Activated T-helper 2 cell treated with anti-CD3 and anti-CD28 coated beads, Interferon-gamma antibody, Interleukin-2, Interleukin-4, amounts not matched to agents 10 μg/mL and 5 μg/mL and 100 μg/mL, durations not matched to agents 14 hours and 24 hours and 36 hours (primary cell): ENCODE measurements around the gene ZC3H6. TPM values are rescaled to one million over a fixed set of nuclear protein-coding genes. Genes with fewer than 3 reads are reported as not detected.

ENCODE experiments used
- DNase-seq: peaks from one replicate; pipeline ENCODE4 v3.0.0; 2021; ENCODE audit warnings: low spot score
- H3K27ac Mint-ChIP-seq: one replicate; pipeline ENCODE4 v1.8.0; 2021; ENCODE audit warnings: mixed read lengths
- H3K27me3 Mint-ChIP-seq: one replicate; pipeline ENCODE4 v1.8.0; 2021; ENCODE audit warnings: low read depth, mixed read lengths
- H3K36me3 Mint-ChIP-seq: one replicate; pipeline ENCODE4 v1.8.0; 2021; ENCODE audit warnings: low read depth, mixed read lengths
- H3K4me1 Mint-ChIP-seq: one replicate; pipeline ENCODE4 v1.8.0; 2021; ENCODE audit warnings: low read depth, mixed read lengths
- H3K4me3 Mint-ChIP-seq: one replicate; pipeline ENCODE4 v1.8.0; 2021; ENCODE audit warnings: low read depth, mild to moderate bottlenecking, moderate library complexity, mixed read lengths
- H3K9me3 Mint-ChIP-seq: one replicate; pipeline ENCODE4 v1.8.0; 2021; ENCODE audit warnings: mixed read lengths
- intact Hi-C: fragments of 100-400 bp; cut with micrococcal nuclease; formaldehyde crosslinking; loops from one replicate; pipeline ENCODE4 v1.15.1; 2023
- total RNA-seq: library from RNA; stranded (reverse); gene quantifications from 2 replicates; pipeline ENCODE4 v1.2.3, GENCODE V29; 2022

Gene ZC3H6, protein sequence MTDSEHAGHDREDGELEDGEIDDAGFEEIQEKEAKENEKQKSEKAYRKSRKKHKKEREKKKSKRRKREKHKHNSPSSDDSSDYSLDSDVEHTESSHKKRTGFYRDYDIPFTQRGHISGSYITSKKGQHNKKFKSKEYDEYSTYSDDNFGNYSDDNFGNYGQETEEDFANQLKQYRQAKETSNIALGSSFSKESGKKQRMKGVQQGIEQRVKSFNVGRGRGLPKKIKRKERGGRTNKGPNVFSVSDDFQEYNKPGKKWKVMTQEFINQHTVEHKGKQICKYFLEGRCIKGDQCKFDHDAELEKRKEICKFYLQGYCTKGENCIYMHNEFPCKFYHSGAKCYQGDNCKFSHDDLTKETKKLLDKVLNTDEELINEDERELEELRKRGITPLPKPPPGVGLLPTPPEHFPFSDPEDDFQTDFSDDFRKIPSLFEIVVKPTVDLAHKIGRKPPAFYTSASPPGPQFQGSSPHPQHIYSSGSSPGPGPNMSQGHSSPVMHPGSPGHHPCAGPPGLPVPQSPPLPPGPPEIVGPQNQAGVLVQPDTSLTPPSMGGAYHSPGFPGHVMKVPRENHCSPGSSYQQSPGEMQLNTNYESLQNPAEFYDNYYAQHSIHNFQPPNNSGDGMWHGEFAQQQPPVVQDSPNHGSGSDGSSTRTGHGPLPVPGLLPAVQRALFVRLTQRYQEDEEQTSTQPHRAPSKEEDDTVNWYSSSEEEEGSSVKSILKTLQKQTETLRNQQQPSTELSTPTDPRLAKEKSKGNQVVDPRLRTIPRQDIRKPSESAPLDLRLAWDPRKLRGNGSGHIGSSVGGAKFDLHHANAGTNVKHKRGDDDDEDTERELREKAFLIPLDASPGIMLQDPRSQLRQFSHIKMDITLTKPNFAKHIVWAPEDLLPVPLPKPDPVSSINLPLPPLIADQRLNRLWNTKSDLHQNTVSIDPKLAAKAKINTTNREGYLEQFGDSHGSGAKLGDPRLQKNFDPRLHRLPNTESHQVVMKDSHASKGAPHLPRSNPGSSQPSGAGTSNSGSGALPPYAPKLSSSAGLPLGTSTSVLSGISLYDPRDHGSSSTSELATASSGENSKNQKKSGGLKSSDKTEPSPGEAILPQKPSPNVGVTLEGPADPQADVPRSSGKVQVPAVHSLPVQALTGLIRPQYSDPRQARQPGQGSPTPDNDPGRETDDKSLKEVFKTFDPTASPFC
- 8.0 and 8.2 TPM in 2 replicates for total RNA-seq

DNA sequence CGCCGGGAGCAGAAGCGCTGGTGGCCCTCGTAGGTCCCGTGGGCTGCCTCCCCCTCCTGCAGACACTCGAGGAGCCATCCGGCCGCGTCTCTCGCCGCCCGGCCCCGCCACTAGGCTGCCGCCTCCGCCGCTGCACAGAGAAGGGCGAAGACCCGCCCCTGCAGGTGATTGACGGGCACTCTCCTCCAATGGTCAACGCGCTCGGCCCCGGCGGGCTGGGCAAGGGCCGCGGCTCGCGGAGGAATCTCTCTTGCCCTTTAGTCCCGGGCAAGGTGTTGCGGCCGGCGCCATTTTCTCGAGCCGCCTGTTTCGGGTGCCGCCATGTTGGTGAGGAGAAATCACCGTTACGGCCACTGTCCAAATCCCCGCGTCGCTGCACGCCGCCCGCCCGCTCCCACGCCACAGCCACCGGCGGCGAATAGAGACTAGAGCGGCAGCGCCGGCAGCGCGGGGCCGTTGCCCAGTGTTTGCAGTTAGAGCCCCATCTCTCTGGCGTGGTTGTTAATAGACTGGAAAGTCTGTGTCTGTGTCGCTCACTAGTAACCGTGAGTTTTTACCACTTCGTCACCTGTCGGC lies at the start of gene ZC3H6:
TSS of gene ZC3H6 (plus strand) at position 287 of the 576 bp plus-strand sequence. CDS start 398 bp downstream, outside the sequence.
- H3K27me3 Mint-ChIP-seq: no peaks in the 10 kb centered on the region
- H3K36me3 Mint-ChIP-seq: no peaks in the 10 kb centered on the region
- peak; percentile 100 for DNase-seq
- peak within 1 kb of the TSS; percentile 93 for H3K4me3 Mint-ChIP-seq
- H3K27ac Mint-ChIP-seq: peak within 1 kb of the TSS; percentile 98
- H3K9me3 Mint-ChIP-seq: no peaks in the 10 kb centered on the region
- intact Hi-C loops: loop anchor here (1.0 to 5.0 kb wide), 6 partner anchors 16 to 393 kb away; partner anchors contain the start of genes ANAPC1, CHCHD5 and TTL
- peaks cover 10% of the 10 kb centered on the region for H3K4me1 Mint-ChIP-seq

DNA sequence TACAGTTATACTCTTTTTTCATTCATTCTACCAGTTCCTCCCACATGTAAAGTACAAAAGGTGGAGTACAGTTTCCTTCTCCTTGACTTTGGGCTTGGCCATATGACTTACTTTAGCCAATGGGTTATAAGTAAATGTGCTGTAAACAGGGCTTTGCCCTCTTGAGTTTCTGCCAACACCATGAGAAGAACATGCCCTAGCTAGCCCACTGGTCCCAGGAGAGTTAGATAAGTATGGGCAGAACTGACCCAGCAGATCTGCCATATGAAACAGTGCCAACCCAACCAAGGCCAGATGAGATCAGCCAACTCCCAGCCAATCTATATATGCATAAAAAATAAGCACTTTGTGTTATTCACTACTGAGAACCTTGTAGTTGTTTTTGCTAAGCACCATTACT lies 46.0 kb upstream of the ZC3H6 start:
- Mint-ChIP-seq H3K27me3 (no peaks in the 10 kb centered on the region), H3K27ac (no peak overlapping the region), H3K4me1 (peaks cover 2% of the 10 kb centered on the region), H3K36me3 (peaks cover 60% of the 10 kb centered on the region), H3K9me3 (no peaks in the 10 kb centered on the region), H3K4me3 (no peak overlapping the region)
- DNase-seq: no peak
- intact Hi-C loops: no loop called here

DNA sequence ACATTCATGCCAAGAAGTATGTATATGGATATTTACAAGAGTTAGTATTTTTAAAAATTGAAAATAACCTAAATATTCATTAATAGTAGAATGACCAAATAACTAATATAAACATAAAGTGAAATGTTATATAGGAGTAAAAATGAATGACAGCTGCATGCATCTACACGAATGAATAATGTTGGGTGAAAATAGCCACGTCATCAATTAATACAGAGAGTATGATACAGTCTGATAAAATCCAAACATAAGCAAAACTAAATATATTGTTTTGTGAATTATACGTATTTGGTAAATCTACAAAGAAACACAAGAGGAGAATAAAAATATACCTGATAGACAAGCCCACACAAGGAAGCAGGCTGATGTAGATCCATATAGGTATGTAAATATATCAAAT lies 45.0 kb upstream of the ZC3H6 start:
- Mint-ChIP-seq H3K27ac (no peak overlapping the region), H3K4me1 (peaks cover 2% of the 10 kb centered on the region), H3K9me3 (no peaks in the 10 kb centered on the region), H3K27me3 (no peaks in the 10 kb centered on the region), H3K36me3 (peaks cover 56% of the 10 kb centered on the region), H3K4me3 (no peak overlapping the region)
- DNase-seq: no peak
- intact Hi-C loops: no loop called here

DNA sequence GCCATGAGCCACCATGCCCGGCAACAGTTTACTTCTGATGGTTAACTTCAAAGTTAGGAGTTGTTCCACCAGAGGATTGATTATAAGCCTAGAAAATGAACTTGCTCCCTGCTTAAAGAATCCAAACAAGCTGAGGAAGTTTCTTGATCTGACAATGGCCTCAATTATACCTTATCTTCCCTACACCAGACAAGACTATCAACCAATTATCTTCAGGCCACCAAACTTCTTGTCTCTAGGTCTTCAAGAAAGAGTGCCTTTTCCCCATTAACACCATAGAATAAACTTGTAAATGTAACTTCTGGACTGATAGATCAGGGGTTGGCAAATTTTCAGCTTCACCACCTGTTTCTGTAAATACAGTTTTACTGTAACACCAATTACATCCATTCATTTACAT lies 35.5 kb upstream of the ZC3H6 start:
- Mint-ChIP-seq H3K4me3 (no peak overlapping the region), H3K27me3 (no peaks in the 10 kb centered on the region), H3K36me3 (peaks cover 59% of the 10 kb centered on the region), H3K27ac (no peak overlapping the region), H3K4me1 (peaks cover 21% of the 10 kb centered on the region), H3K9me3 (no peaks in the 10 kb centered on the region)
- DNase-seq: no peak
- intact Hi-C loops: no loop called here

DNA sequence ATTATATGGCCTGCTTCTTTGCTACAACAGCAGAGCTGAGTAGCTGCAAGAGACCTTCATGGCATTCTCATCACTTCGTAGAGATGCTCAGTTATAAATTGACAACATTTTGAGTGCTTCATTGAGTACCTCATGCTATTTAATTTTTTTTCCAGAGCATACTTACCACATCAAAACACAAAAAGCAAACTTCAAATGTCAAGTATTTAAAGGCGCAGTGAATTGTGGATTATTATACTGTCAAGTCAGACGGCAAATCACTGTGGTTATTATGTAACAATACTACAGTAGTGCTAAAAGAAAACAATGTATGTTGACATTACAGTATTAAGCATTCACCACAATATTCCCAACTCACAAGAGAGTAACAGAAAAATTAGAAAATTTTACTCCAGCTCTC lies 33.0 kb upstream of the ZC3H6 start:
- Mint-ChIP-seq H3K36me3 (peaks cover 71% of the 10 kb centered on the region), H3K9me3 (no peaks in the 10 kb centered on the region), H3K27me3 (no peaks in the 10 kb centered on the region), H3K4me1 (peaks cover 27% of the 10 kb centered on the region), H3K4me3 (no peak overlapping the region), H3K27ac (no peak overlapping the region)
- intact Hi-C loops: no loop called here
- DNase-seq: no peak

DNA sequence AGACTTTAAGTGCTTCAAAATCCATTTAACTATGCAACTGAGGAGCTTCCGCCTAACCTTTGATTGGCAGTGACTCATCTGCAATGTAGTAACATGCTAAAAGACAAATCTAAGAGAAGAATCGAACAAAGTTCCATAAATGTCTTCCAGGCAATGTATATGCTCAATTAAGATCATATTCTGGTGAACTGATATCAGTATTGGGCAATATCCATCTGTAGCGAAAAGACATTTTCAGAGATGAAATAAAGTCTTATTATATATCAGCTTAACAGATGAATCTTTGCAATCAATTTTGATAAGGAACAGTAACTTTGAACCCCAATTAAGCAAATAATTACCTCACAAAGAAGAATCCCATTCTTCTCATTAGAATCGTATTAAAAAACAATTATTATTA lies 32.2 kb upstream of the ZC3H6 start:
- no peaks in the 10 kb centered on the region for H3K9me3 Mint-ChIP-seq

DNA sequence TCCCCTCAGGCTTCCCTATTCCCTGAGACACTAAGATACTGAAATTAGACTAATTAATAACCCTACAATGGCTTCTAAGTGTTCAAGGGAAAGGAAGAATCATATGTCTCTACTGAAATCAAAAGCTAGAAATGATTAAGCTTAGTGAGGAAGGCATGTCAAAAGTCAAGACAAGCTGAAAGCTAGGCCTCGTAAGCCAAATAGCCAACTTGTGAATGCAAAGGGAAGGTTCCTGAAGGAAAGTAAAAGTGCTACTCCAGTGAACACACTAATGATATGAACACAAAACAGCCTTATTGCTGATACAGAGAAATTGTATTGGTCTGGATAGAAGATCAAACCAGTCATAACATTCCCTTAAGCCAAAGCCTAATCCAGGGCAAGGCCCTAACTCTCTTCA lies 30.5 kb upstream of the ZC3H6 start:
- H3K4me3 Mint-ChIP-seq: no peak overlapping the region
- intact Hi-C loops: no loop called here
- peaks cover 26% of the 10 kb centered on the region for H3K4me1 Mint-ChIP-seq
- H3K27ac Mint-ChIP-seq: no peak overlapping the region
- no peaks in the 10 kb centered on the region for H3K9me3 Mint-ChIP-seq
- no peaks in the 10 kb centered on the region for H3K27me3 Mint-ChIP-seq
- peaks cover 81% of the 10 kb centered on the region for H3K36me3 Mint-ChIP-seq
- DNase-seq: no peak

More for the DNA sequence above, 32.2 kb upstream of the ZC3H6 start:
- DNase-seq: no peak
- H3K36me3 Mint-ChIP-seq: peaks cover 73% of the 10 kb centered on the region
- H3K4me1 Mint-ChIP-seq: peaks cover 27% of the 10 kb centered on the region
- no peaks in the 10 kb centered on the region for H3K27me3 Mint-ChIP-seq
- H3K27ac Mint-ChIP-seq: no peak overlapping the region
- intact Hi-C loops: no loop called here
- no peak overlapping the region for H3K4me3 Mint-ChIP-seq

DNA sequence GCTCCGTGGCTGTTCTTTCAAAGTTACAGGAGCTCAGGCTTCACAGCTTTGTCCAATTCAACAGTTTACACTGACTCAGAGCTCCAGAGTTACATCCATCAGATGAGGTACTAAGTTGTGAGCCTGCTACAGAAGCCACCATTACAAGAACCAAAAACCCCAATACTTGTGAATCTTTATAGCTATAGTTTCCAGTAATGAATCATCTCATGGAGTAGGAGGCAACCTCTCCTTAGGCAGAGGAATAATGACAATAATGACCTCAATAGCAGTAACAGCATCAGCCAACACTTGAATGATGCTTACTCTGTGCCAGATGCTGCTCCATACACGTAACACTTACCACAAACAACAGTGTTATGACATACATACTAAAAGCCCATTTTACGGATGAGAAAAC lies 24.1 kb upstream of the ZC3H6 start:
- H3K4me1 Mint-ChIP-seq: peaks cover 18% of the 10 kb centered on the region
- H3K27ac Mint-ChIP-seq: no peak overlapping the region
- no peaks in the 10 kb centered on the region for H3K27me3 Mint-ChIP-seq
- H3K9me3 Mint-ChIP-seq: no peaks in the 10 kb centered on the region
- H3K4me3 Mint-ChIP-seq: no peak overlapping the region
- H3K36me3 Mint-ChIP-seq: peaks cover 35% of the 10 kb centered on the region
- intact Hi-C loops: loop anchor here (10.0 kb wide), 1 partner anchor 366 kb away; the partner anchor contains the start of gene ANAPC1
- no peak for DNase-seq

DNA sequence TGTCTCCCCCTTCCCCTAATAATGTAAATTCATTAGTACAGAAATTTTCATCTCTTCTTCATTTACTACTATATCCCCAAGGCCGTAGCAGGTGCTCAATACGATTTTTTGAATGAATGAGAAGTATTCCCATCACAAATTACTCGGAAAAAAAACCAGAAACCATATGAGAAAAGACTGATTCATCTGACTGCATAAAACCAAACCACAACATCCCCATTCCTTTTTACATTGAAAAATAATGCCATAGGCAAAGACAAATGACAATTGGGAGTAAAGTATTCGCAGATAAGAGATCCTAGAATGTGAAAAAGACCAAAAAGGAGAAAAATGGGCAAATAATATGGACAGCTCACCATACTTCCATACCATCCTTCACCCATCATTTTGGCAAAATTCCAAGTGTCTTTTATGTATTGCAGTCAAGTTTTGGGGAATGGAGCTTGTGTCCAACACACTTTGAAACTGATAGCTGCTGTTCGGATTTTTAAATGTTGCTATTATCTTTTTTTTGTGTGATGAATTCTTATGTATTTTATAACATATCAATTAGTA lies 22.1 kb upstream of the ZC3H6 start:
- Mint-ChIP-seq H3K9me3 (no peaks in the 10 kb centered on the region), H3K27me3 (no peaks in the 10 kb centered on the region), H3K36me3 (peaks cover 16% of the 10 kb centered on the region), H3K4me1 (peaks cover 20% of the 10 kb centered on the region), H3K4me3 (no peak overlapping the region), H3K27ac (peak overlapping the region; percentile 80)
- DNase-seq: no peak
- intact Hi-C loops: loop anchor here (2.0 to 10.0 kb wide), 2 partner anchors 71 to 369 kb away; partner anchors contain the start of gene ANAPC1

DNA sequence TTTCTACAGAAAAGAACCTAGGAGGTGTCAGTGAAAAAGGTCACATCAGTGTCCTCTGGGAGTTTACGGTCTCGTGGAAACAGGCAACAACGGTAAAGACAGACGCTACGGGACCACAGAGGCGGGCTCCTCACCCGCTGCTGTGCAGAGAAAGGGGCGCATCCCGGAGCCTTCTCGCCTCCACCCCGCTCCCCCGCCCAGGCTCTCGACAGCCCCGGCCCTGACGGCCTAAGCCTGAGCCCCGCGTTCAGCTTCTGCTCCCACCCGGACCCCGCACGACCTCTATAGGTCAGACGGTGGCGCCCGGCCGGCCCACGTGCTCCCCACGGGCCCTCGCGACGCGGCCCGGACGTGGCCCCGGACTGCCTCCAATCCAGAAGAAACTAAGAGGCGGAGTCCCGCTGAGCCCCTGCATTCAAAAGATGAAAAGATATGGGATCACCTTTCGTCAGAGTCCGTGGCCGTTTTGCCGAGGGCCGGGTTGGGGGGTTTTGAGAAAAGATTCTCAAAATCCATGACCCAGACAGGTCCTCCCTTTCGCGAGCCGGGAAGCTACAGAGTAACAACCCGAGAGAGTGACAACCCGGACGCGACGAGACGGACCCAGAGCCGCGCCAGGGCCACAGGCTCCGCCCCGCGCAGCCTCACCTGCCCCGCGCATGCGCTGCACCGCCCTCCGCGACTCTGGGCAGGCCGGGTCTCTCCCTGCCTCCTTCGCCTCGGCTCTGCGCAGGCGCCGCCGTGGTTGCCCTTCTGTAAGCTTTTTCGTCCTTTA lies 20.7 kb upstream of the ZC3H6 start, which contains the start of gene ZC3H8:
TSS of gene ZC3H8 (minus strand) at position 577 of the 775 bp plus-strand sequence. CDS start at position 516, 61 bp downstream.
- Mint-ChIP-seq H3K4me3 (peak within 1 kb of the TSS; percentile 31), H3K9me3 (no peaks in the 10 kb centered on the region), H3K27me3 (no peaks in the 10 kb centered on the region), H3K4me1 (peaks cover 24% of the 10 kb centered on the region), H3K36me3 (peaks cover 6% of the 10 kb centered on the region), H3K27ac (peak within 1 kb of the TSS; percentile 91)
- DNase-seq: peak; percentile 95
- intact Hi-C loops: loop anchor here (1.0 to 10.0 kb wide), 7 partner anchors 21 to 370 kb away; partner anchors contain the start of genes ANAPC1, CHCHD5, POLR1B and TMEM87B

DNA sequence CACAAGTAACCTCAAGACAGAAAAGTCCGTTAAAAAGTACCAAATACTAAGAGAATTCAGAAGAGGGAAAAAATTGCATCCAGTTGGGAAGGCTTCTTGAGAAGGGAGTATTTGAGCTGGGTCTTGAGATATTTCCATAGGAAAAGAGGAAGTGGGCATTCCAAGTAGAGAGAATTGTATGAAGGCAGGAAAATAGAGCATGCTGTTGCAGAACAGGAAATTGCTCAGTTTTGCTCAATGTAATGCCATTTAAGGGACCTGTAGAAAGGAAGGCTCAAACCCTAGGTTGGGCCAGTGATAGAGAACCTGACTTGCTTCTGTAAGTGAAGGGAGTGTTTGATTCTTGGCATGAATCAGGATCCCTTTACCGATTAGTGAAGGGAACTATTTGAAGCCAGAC lies 19.5 kb upstream of the ZC3H6 start:
- Mint-ChIP-seq H3K4me1 (peaks cover 27% of the 10 kb centered on the region), H3K9me3 (no peaks in the 10 kb centered on the region), H3K36me3 (peaks cover 6% of the 10 kb centered on the region), H3K27ac (no peak overlapping the region), H3K4me3 (no peak overlapping the region), H3K27me3 (no peaks in the 10 kb centered on the region)
- intact Hi-C loops: loop anchor here (2.0 to 10.0 kb wide), 6 partner anchors 67 to 371 kb away; partner anchors contain the start of genes ANAPC1, CHCHD5, POLR1B and TMEM87B
- no peak for DNase-seq
